AG04450 (cell line): ENCODE results near the gene TRAPPC1. TPM values are rescaled to one million over a fixed set of nuclear protein-coding genes. Genes with fewer than 3 reads are reported as not detected.

ENCODE experiments used
- CTCF ChIA-PET: fragments of 300-600, 350-600 bp; formaldehyde crosslinking; extraction: SDS; loops from one replicate; lab custom pipeline; 2022; ENCODE audit warnings: antibody characterized with exemption, inconsistent platforms; lab: Charles Lee
- POLR2A ChIA-PET: fragments of 350-600 bp; formaldehyde crosslinking; extraction: SDS; loops from one replicate; lab custom pipeline; 2021; ENCODE audit warnings: antibody characterized with exemption, inconsistent platforms; lab: Yijun Ruan, JAX
- DNase-seq: peaks from one replicate; pipeline ENCODE4 v3.0.0-alpha.2; 2011; ENCODE audit warnings: low read depth, low spot score
- H3K27ac ChIP-seq: one replicate; pipeline ENCODE4 v1.5.1; 2012; ENCODE audit warnings: low read depth, low read length, control low read depth
- H3K27me3 ChIP-seq: one replicate; pipeline ENCODE4 v1.6.0; 2012; ENCODE audit warnings: low read length; ENCODE audit not compliant: control insufficient read depth, insufficient read depth
- H3K4me3 ChIP-seq: 2 replicates; pipeline ENCODE4 v1.5.1; 2011; ENCODE audit warnings: mild to moderate bottlenecking, low read depth, low read length, control low read depth
- H3K9me3 ChIP-seq: 2 replicates; pipeline ENCODE4 v1.5.1; 2012; ENCODE audit warnings: low read length; ENCODE audit not compliant: control insufficient read depth, insufficient read depth
- CTCF ChIP-seq: IDR thresholded peaks from 2 replicates; pipeline ENCODE4 v1.5.1; 2011; ENCODE audit warnings: low read depth, low read length, control low read depth, inconsistent platforms
- polyA plus RNA-seq: library from polyadenylated mRNA; depleted of rRNA; stranded (reverse); fragments of >200 nt; gene quantifications from 2 replicates; pipeline ENCODE4 v1.2.3, GENCODE V29; 2011

The TRAPPC1 gene
- polyA plus RNA-seq, 1 experiment = 202 TPM

GRCh38 chr17:7887482-7888183 lies 44.1 kb downstream of the TRAPPC1 start:
- Histone ChIP-seq H3K27ac (peak overlapping the region; percentile 77), H3K9me3 (no peaks in the 10 kb centered on the region; the same call in 1 of the 2 replicates), H3K27me3 (no peaks in the 10 kb centered on the region), H3K4me3 (peak overlapping the region; percentile 79)
- TF ChIP-seq CTCF = no peak
- peak; percentile 96 for DNase-seq
- POLR2A ChIA-PET = no interaction called here
- CTCF ChIA-PET = no interaction called here

DNA sequence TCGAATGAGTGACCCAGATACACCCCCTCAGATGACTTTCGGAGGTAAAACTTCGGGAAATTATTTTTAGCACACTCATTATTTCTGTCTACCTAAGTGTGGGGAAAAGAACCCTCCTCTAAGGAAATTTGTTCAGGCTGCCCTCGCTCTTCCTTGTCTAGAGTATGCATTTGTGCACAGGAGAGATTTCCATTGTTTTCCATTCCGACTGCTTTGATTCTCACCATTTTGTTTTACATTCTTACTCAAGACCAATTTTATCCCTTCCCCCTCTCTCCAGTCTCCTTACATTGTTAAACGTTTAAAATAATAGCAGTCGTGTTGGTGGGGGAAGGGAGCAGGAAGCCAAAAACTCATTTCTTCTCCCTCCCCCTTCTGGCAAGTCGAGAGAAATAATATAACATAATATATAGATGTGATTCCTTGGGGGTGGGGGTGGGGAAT lies 44.7 kb downstream of the TRAPPC1 start:
- Histone ChIP-seq H3K27me3 (no peaks in the 10 kb centered on the region), H3K4me3 (peak overlapping the region; percentile 79), H3K27ac (peak overlapping the region; percentile 94), H3K9me3 (no peaks in the 10 kb centered on the region; the same call in 1 of the 2 replicates)
- TF ChIP-seq CTCF = peak; percentile 7; the same call in 1 of the 2 replicates
- DNase-seq = no peak
- CTCF ChIA-PET = no interaction called here
- POLR2A ChIA-PET = no interaction called here

GRCh38 chr17:7886227-7887037 lies 45.3 kb downstream of the TRAPPC1 start:
- CTCF ChIA-PET = no interaction called here
- H3K4me3 ChIP-seq = peak overlapping the region; percentile 79
- no peaks in the 10 kb centered on the region; the same call in 1 of the 2 replicates for H3K9me3 ChIP-seq
- no peak for DNase-seq
- TF ChIP-seq CTCF = no peak
- POLR2A ChIA-PET = interaction anchor here (0.6 to 1.7 kb wide), 2 partner anchors 29 to 63 kb away, joined by 4 to 8 read pairs; partner anchors contain the start of gene NAA38
- H3K27me3 ChIP-seq = no peaks in the 10 kb centered on the region
- peak overlapping the region; percentile 94 for H3K27ac ChIP-seq

DNA sequence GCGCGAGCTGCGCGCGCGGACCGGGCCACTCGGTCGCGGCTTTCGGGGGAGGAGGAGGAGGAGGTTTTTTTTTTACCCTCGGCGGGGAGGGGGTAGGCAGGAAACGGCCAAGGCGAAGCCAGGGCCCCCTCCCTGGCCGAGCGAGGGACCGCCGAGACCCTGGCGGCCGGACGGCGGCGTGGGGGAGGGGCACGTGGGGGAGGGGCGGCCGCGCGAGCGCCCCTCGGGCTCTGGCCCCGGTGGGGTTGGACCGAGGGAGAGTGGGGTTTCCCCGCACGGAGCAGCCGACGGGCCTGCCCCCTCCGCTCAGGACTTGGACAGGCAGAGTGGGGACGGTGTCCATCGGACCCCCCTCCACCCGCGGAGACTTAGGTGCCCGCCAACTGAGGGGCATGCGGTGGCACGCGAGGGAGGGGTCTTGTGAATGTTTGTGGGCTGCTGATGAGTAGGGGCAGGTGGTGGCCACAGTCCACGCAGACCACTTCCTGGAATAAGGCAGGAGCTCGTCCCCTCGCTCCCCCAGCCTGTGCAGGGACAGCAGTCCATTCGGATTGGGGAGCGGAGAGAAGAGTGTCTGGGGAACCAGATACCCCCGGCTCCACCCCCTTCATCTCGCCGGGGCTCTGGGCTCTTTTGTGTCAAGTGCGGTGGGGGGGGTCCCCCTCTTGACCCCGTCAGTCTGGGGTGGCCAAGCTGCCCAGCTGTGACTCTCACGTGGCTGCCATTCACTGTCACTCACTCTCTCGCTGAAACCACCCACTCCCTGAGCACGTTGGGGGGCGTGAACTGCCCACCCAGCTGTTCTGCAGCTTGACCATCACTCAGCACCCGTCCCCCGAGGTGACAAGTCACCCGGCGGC lies 46.1 kb downstream of the TRAPPC1 start:
- no peak for DNase-seq
- Histone ChIP-seq H3K4me3 (peak overlapping the region; percentile 79), H3K27me3 (no peaks in the 10 kb centered on the region), H3K27ac (peak overlapping the region; percentile 94), H3K9me3 (no peaks in the 10 kb centered on the region; the same call in 1 of the 2 replicates)
- CTCF ChIA-PET = no interaction called here
- POLR2A ChIA-PET = interaction anchor here (0.6 to 1.7 kb wide), 5 partner anchors 18 to 843 kb away, joined by 3 to 8 read pairs (median 3); partner anchors contain the start of genes KDM6B and NAA38
- no peak for TF ChIP-seq CTCF
